Stimulated activated naive CD8-positive, alpha-beta T cell treated with anti-CD3 and anti-CD28 coated beads, Interleukin-15, Interleukin-2, amounts not matched to agents 100 ng/mL and 50 ng/mL, for 24 hours (primary cell): ENCODE measurements around the gene NDUFB2.
"Not testable (repeated sequence)": the region's sequence is repeated elsewhere in the genome, so short reads cannot be mapped to it uniquely, and the experiment has no call there.

ENCODE experiments used
- H3K27ac Mint-ChIP-seq: one replicate; pipeline ENCODE4 v1.8.0; 2021; ENCODE audit warnings: mild to moderate bottlenecking, mixed read lengths
- H3K27me3 Mint-ChIP-seq: one replicate; pipeline ENCODE4 v1.8.0; 2021; ENCODE audit warnings: mixed read lengths
- H3K36me3 Mint-ChIP-seq: one replicate; pipeline ENCODE4 v1.8.0; 2021; ENCODE audit warnings: low read depth, mixed read lengths
- H3K4me1 Mint-ChIP-seq: one replicate; pipeline ENCODE4 v1.8.0; 2021; ENCODE audit warnings: low read depth, mixed read lengths
- H3K4me3 Mint-ChIP-seq: one replicate; pipeline ENCODE4 v1.8.0; 2021; ENCODE audit warnings: mild to moderate bottlenecking, mixed read lengths
- H3K9me3 Mint-ChIP-seq: one replicate; pipeline ENCODE4 v1.8.0; 2021; ENCODE audit warnings: mixed read lengths

Gene NDUFB2

GRCh38 chr7:140724706-140725105 is 28.2 kb downstream of the NDUFB2 start:
- Mint-ChIP-seq H3K27me3 (no peaks in the 10 kb centered on the region), H3K36me3 (no peaks in the 10 kb centered on the region), H3K9me3 (no peaks in the 10 kb centered on the region), H3K27ac (no peak overlapping the region), H3K4me1 (peaks cover 28% of the 10 kb centered on the region), H3K4me3 (no peak overlapping the region)

GRCh38 chr7:140726281-140726680 is 29.8 kb downstream of the NDUFB2 start:
- H3K4me3 Mint-ChIP-seq: no peak overlapping the region
- no peaks in the 10 kb centered on the region for H3K27me3 Mint-ChIP-seq
- H3K4me1 Mint-ChIP-seq: peaks cover 28% of the 10 kb centered on the region
- no peaks in the 10 kb centered on the region for H3K36me3 Mint-ChIP-seq
- H3K9me3 Mint-ChIP-seq: no peaks in the 10 kb centered on the region
- peak overlapping the region; percentile 0 for H3K27ac Mint-ChIP-seq

- no peaks in the 10 kb centered on the region for H3K9me3 Mint-ChIP-seq
- H3K27me3 Mint-ChIP-seq: no peaks in the 10 kb centered on the region
- no peak overlapping the region for H3K4me3 Mint-ChIP-seq
- no peak overlapping the region for H3K27ac Mint-ChIP-seq
- no peaks in the 10 kb centered on the region for H3K4me1 Mint-ChIP-seq
- peaks cover 28% of the 10 kb centered on the region for H3K36me3 Mint-ChIP-seq
Observed at GRCh38 chr7:140732416-140732815, 35.9 kb downstream of the NDUFB2 start.

- Mint-ChIP-seq H3K9me3 (no peaks in the 10 kb centered on the region), H3K27ac (no peak overlapping the region), H3K27me3 (no peaks in the 10 kb centered on the region), H3K4me1 (no peaks in the 10 kb centered on the region), H3K4me3 (no peak overlapping the region), H3K36me3 (peaks cover 33% of the 10 kb centered on the region)
Observed at GRCh38 chr7:140734096-140734495, 37.6 kb downstream of the NDUFB2 start.

GRCh38 chr7:140734729-140735128 is 38.2 kb downstream of the NDUFB2 start:
- H3K4me1 Mint-ChIP-seq: no peaks in the 10 kb centered on the region
- H3K27ac Mint-ChIP-seq: no peak overlapping the region
- no peaks in the 10 kb centered on the region for H3K9me3 Mint-ChIP-seq
- peaks cover 37% of the 10 kb centered on the region for H3K36me3 Mint-ChIP-seq
- no peaks in the 10 kb centered on the region for H3K27me3 Mint-ChIP-seq
- H3K4me3 Mint-ChIP-seq: no peak overlapping the region

GRCh38 chr7:140738280-140738679 is 41.8 kb downstream of the NDUFB2 start:
- H3K27me3 Mint-ChIP-seq: no peaks in the 10 kb centered on the region
- H3K27ac Mint-ChIP-seq: no peak overlapping the region

GRCh38 chr7:140743255-140743654 is 46.7 kb downstream of the NDUFB2 start:
- H3K4me3 Mint-ChIP-seq, H3K27ac Mint-ChIP-seq, H3K9me3 Mint-ChIP-seq, H3K27me3 Mint-ChIP-seq, H3K4me1 Mint-ChIP-seq: not testable (repeated sequence)
- peaks cover 46% of the 10 kb centered on the region for H3K36me3 Mint-ChIP-seq

More at GRCh38 chr7:140738280-140738679, 41.8 kb downstream of the NDUFB2 start:
- no peaks in the 10 kb centered on the region for H3K4me1 Mint-ChIP-seq
- H3K9me3 Mint-ChIP-seq: no peaks in the 10 kb centered on the region
- H3K36me3 Mint-ChIP-seq: peaks cover 42% of the 10 kb centered on the region
- H3K4me3 Mint-ChIP-seq: no peak overlapping the region

GRCh38 chr7:140744005-140744404 is 47.5 kb downstream of the NDUFB2 start:
- H3K4me1 Mint-ChIP-seq: no peaks in the 10 kb centered on the region
- H3K27me3 Mint-ChIP-seq: no peaks in the 10 kb centered on the region

GRCh38 chr7:140745266-140746058 is 49.0 kb downstream of the NDUFB2 start:
- Mint-ChIP-seq H3K27me3 (no peaks in the 10 kb centered on the region), H3K27ac (no peak overlapping the region), H3K4me3 (no peak overlapping the region), H3K36me3 (peaks cover 45% of the 10 kb centered on the region), H3K9me3 (no peaks in the 10 kb centered on the region), H3K4me1 (no peaks in the 10 kb centered on the region)

More at GRCh38 chr7:140744005-140744404, 47.5 kb downstream of the NDUFB2 start:
- Mint-ChIP-seq H3K27ac (no peak overlapping the region), H3K9me3 (no peaks in the 10 kb centered on the region), H3K36me3 (peaks cover 48% of the 10 kb centered on the region), H3K4me3 (no peak overlapping the region)

- Mint-ChIP-seq H3K9me3 (no peaks in the 10 kb centered on the region), H3K4me3 (no peak overlapping the region), H3K4me1 (no peaks in the 10 kb centered on the region), H3K36me3 (peaks cover 45% of the 10 kb centered on the region), H3K27me3 (no peaks in the 10 kb centered on the region), H3K27ac (no peak overlapping the region)
Observed at GRCh38 chr7:140746751-140747150, 50.2 kb downstream of the NDUFB2 start.

- Mint-ChIP-seq H3K9me3 (no peaks in the 10 kb centered on the region), H3K4me3 (no peak overlapping the region), H3K27ac (no peak overlapping the region), H3K4me1 (no peaks in the 10 kb centered on the region), H3K36me3 (peaks cover 29% of the 10 kb centered on the region), H3K27me3 (no peaks in the 10 kb centered on the region)
Observed at GRCh38 chr7:140752533-140752932, 56.0 kb downstream of the NDUFB2 start.

GRCh38 chr7:140754506-140754905 is 58.0 kb downstream of the NDUFB2 start:
- no peak overlapping the region for H3K4me3 Mint-ChIP-seq
- no peaks in the 10 kb centered on the region for H3K4me1 Mint-ChIP-seq
- no peaks in the 10 kb centered on the region for H3K9me3 Mint-ChIP-seq
- no peak overlapping the region for H3K27ac Mint-ChIP-seq
- H3K27me3 Mint-ChIP-seq: no peaks in the 10 kb centered on the region
- H3K36me3 Mint-ChIP-seq: peaks cover 20% of the 10 kb centered on the region
